Measurements from ENCODE around the gene TENM3.
A peak's percentile ranks its signal among the peaks of the same experiment; 100 is the strongest.

TENM3 gene

DNA sequence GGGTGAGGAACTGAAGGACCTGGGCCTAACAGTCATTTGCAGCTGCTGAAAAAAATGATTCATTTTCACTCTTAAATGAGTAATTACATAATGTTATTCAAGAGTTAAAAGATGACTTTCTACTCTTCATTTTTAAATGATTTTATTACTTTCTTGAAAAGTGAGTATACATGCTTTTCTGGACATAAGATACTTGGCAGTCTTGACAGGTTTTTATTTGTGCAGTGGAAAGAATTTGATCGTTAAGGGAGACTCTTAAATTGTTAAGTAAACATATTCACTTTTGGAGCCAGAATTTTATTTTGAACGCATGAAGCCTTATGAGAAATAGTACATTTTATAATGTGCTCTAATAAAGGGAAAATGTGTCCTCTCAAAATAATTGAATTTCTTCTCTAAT, 245.7 kb downstream of the TENM3 start:
- peaks cover 0 to 4% of the 10 kb centered on the region in 2 donors for H3K9me3 Mint-ChIP-seq
- no peak overlapping the region for H3K4me3 Mint-ChIP-seq
- DNase-seq (no peak), ATAC-seq (no peak)
- no peak overlapping the region for H3K27ac Mint-ChIP-seq
- H3K27me3 Mint-ChIP-seq: peaks cover 14% of the 10 kb centered on the region
- no peaks in the 10 kb centered on the region for H3K4me1 Mint-ChIP-seq

DNA sequence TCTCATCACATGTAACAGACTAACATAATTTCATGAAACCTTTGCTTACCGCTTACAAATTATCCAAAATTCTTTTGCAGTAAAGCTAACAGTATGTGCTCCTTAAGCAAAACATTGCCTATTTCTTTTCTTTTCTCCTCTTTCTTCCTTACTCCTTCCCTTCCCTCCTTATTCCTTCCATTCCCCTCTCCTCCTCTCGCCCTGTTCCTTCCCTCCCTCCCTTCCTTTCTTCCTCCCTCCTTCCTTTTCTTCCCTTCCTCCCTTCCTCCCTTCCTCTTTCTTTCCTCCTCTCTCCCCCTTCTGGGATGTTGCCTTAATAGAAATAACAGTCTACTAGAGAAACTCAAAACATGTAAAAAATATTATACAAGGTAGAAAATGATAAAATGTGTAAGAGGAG, 246.4 kb downstream of the TENM3 start:
- Mint-ChIP-seq H3K9me3 (peaks cover 0 to 4% of the 10 kb centered on the region in 2 donors), H3K4me3 (no peak overlapping the region), H3K27me3 (peaks cover 14% of the 10 kb centered on the region), H3K4me1 (no peaks in the 10 kb centered on the region), H3K27ac (no peak overlapping the region)
- ATAC-seq: no peak
- DNase-seq: no peak

DNA sequence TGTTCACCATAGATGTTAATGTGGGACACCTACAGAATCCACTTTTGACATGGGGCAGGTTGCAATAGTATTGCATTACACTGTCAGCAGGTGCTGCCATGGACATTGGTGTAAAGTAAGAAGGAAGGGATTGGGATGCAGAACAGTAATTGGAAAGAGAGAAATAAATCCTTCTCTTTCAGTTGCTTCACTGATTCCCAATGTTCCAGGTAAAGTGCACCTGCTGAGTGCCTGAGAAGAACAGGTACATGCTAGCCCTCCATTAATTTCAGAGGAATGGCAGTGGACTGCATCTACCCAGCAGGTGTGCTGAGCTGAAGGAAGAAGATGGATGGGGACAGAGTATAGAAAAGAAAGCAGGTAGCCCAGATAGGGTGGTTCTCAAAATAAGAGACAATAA, 248.5 kb downstream of the TENM3 start:
- peaks cover 0 to 3% of the 10 kb centered on the region in 2 donors for H3K9me3 Mint-ChIP-seq
- no peaks in the 10 kb centered on the region for H3K4me1 Mint-ChIP-seq
- ATAC-seq: no peak
- H3K27ac Mint-ChIP-seq: no peak overlapping the region
- H3K4me3 Mint-ChIP-seq: no peak overlapping the region
- H3K27me3 Mint-ChIP-seq: peaks cover 19% of the 10 kb centered on the region
- no peak for DNase-seq

DNA sequence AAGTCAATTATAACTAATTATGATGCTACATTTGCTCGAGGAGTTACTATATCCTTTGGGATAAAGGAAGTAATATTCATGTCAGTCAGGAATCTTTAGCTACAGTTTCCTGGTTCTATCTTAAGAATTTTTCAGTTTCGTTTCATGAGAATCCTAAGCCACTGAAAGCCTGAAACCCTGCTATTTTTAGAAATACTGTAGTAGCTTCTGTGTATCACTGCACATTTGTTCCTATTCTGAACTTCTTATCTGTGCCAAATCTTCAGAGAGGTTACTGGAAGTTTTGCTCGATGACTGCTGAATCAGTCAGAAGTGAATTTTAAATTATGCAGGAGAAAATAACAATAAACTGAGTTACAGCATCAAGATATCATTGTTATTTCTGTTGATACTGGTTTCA, 249.2 kb downstream of the TENM3 start:
- Mint-ChIP-seq H3K4me1 (no peaks in the 10 kb centered on the region), H3K27me3 (peaks cover 19% of the 10 kb centered on the region), H3K9me3 (no peaks in the 10 kb centered on the region), H3K4me3 (no peak overlapping the region), H3K27ac (no peak overlapping the region)
- DNase-seq (no peak), ATAC-seq (no peak)

- H3K4me1 Mint-ChIP-seq: no peaks in the 10 kb centered on the region
- H3K4me3 Mint-ChIP-seq: no peak overlapping the region
- peaks cover 10% of the 10 kb centered on the region for H3K27me3 Mint-ChIP-seq
- DNase-seq (no peak), ATAC-seq (no peak)
- H3K27ac Mint-ChIP-seq: no peak overlapping the region
- no peaks in the 10 kb centered on the region for H3K9me3 Mint-ChIP-seq
Observed at GRCh38 chr4:182493377-182493776, 250.2 kb downstream of the TENM3 start.

GRCh38 chr4:182494103-182494502, 250.9 kb downstream of the TENM3 start:
- Mint-ChIP-seq H3K4me3 (no peak overlapping the region), H3K27ac (no peak overlapping the region), H3K9me3 (no peaks in the 10 kb centered on the region), H3K27me3 (peaks cover 11% of the 10 kb centered on the region), H3K4me1 (no peaks in the 10 kb centered on the region)
- no peak for ATAC-seq
- DNase-seq: no peak

DNA sequence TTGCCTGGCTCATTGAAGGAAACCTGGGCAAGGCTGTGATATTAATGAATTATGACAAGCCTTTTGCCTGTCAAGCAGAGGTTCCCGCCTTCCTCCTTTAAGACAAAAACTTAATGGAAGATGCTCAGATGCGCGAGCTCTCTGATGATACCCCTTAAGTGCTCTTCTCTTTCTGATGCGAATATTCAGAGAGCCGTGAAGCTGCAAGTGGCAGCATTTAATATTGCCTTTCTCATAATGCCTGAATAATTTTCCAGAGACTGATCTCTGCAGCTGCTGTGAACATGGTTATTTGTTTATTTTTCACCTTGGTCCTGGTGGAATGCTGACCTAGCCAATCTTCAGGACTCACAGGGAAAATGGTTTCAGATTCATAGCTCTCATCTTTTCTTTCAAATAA, 251.8 kb downstream of the TENM3 start:
- Mint-ChIP-seq H3K9me3 (no peaks in the 10 kb centered on the region), H3K4me3 (no peak overlapping the region), H3K4me1 (no peaks in the 10 kb centered on the region), H3K27ac (no peak overlapping the region), H3K27me3 (peaks cover 16% of the 10 kb centered on the region)
- ATAC-seq (no peak), DNase-seq (no peak)

GRCh38 chr4:182495645-182496385, 252.6 kb downstream of the TENM3 start:
- no peak for ATAC-seq
- no peak for DNase-seq
- no peak overlapping the region for H3K4me3 Mint-ChIP-seq
- peaks cover 20% of the 10 kb centered on the region for H3K27me3 Mint-ChIP-seq
- no peak overlapping the region for H3K27ac Mint-ChIP-seq
- H3K9me3 Mint-ChIP-seq: no peaks in the 10 kb centered on the region
- no peaks in the 10 kb centered on the region for H3K4me1 Mint-ChIP-seq

DNA sequence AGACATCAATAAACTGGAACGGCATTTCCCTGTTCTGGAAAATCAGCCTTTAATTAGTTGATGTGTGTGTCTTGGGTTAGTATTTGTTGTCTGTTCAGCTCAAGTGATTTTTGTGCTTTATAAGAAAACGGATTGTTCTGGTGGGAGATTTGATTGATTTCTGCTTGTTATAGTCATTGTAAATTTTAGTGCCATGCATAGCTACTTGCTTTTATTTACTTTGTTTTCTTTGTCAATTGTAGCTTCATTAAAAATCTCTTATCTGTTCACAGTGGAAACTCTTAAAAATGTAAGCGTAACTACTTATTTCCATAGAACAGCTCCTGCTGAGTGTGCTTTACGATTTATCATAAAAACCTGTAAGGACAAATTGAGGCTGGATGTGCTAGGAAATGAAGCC, 253.2 kb downstream of the TENM3 start:
- Mint-ChIP-seq H3K27ac (no peak overlapping the region), H3K27me3 (peaks cover 20% of the 10 kb centered on the region), H3K9me3 (no peaks in the 10 kb centered on the region), H3K4me3 (no peak overlapping the region), H3K4me1 (no peaks in the 10 kb centered on the region)
- no peak for DNase-seq
- ATAC-seq: no peak

DNA sequence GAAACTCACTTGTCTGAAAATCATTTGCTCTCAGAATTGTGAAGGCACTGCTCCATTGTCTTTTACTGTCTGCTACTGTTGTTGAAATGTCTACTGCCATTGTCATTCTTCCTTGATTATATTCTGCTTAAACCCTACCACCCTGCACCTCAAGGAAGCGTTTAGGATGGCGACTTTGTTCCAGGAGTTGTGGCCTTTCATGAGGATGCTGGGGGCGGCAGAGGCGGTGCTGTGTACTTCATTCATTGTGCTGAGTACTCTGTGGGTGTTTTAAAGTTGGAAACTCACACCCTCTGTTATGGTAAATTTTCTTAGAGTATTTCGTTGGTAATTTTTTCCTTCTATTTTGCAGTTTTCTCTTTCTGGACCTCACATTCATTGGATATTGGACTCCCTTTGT, 258.9 kb downstream of the TENM3 start:
- no peaks in the 10 kb centered on the region for H3K9me3 Mint-ChIP-seq
- DNase-seq (no peak), ATAC-seq (no peak)
- H3K27me3 Mint-ChIP-seq: peaks cover 37% of the 10 kb centered on the region
- H3K4me3 Mint-ChIP-seq: no peak overlapping the region
- no peaks in the 10 kb centered on the region for H3K4me1 Mint-ChIP-seq
- H3K27ac Mint-ChIP-seq: no peak overlapping the region

DNA sequence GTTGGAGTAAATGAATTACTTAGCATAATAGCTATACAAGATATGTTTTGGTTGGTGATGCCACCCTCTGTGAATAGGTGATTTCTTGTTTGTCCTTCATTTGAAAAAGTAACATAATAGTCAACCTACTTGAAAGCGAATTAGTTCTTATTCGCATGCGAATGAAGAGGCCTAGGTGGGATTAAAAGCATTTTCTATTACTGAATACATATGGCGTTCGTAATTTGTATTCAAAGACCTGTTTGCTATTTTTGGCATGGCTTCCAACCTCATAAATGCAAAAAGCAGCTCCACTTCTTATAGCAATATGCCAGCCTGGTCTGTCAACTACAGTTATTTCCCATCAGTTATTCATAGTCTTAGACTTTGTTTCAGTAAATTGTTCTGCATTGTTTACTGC, 261.3 kb downstream of the TENM3 start:
- ATAC-seq (no peak), DNase-seq (no peak)
- H3K9me3 Mint-ChIP-seq: no peaks in the 10 kb centered on the region
- no peak overlapping the region for H3K27ac Mint-ChIP-seq
- H3K4me1 Mint-ChIP-seq: no peaks in the 10 kb centered on the region
- peaks cover 29% of the 10 kb centered on the region for H3K27me3 Mint-ChIP-seq
- no peak overlapping the region for H3K4me3 Mint-ChIP-seq

- H3K4me1 Mint-ChIP-seq: no peaks in the 10 kb centered on the region
- DNase-seq (no peak), ATAC-seq (no peak)
- peaks cover 13% of the 10 kb centered on the region for H3K27me3 Mint-ChIP-seq
- H3K27ac Mint-ChIP-seq: no peak overlapping the region
- no peak overlapping the region for H3K4me3 Mint-ChIP-seq
- H3K9me3 Mint-ChIP-seq: no peaks in the 10 kb centered on the region
Observed at GRCh38 chr4:182507805-182508204, 264.6 kb downstream of the TENM3 start.

DNA sequence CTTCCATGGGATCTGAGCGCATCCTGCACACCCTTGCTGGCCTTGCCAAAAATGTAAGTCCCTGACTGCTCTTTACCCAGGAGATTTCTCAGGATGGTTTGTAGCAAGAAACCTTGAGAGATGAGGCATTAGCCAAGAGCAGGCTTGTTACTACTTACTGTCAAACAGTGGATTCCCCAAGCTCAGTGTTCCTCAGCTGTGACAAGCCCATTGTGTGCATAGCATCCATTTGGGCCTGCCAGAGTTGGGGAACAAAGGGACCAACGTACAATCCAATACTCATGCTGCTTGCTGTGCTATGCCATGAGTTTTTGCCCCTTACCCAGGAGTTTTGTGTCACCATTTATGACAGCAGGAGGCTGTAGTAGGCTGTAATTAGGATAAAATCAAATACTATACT, 267.6 kb downstream of the TENM3 start:
- no peaks in the 10 kb centered on the region for H3K9me3 Mint-ChIP-seq
- DNase-seq: no peak
- H3K4me1 Mint-ChIP-seq: no peaks in the 10 kb centered on the region
- no peaks in the 10 kb centered on the region for H3K27me3 Mint-ChIP-seq
- no peak for ATAC-seq
- H3K4me3 Mint-ChIP-seq: no peak overlapping the region
- no peak overlapping the region for H3K27ac Mint-ChIP-seq

- Mint-ChIP-seq H3K27ac (no peak overlapping the region), H3K4me1 (no peaks in the 10 kb centered on the region), H3K27me3 (no peaks in the 10 kb centered on the region), H3K9me3 (no peaks in the 10 kb centered on the region), H3K4me3 (no peak overlapping the region)
- DNase-seq (no peak), ATAC-seq (peak; percentile 54)
Observed at GRCh38 chr4:182513587-182514291, 270.5 kb downstream of the TENM3 start.

DNA sequence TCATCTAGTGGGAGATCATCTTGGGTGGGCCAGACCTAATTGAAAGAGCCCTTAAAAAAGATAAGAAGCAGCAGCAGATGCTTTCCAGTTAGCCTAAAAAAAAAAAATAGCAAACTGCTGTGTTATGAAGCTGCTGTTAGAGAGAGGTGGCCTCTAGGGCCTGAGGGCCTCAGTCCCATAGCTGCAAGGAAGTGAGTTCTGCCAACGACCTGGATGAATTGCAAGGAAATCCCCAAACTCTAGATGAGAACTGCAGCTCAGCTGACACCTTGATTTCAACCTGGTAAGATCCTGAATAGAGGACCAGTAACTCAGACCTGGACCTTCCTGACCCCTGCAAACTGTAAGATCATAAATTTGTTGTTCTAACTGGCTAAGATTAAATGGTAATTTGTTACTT, 275.2 kb downstream of the TENM3 start:
- DNase-seq (no peak), ATAC-seq (no peak)
- H3K4me3 Mint-ChIP-seq: no peak overlapping the region
- H3K9me3 Mint-ChIP-seq: no peaks in the 10 kb centered on the region
- no peaks in the 10 kb centered on the region for H3K4me1 Mint-ChIP-seq
- H3K27ac Mint-ChIP-seq: no peak overlapping the region
- peaks cover 7% of the 10 kb centered on the region for H3K27me3 Mint-ChIP-seq

- Mint-ChIP-seq H3K27me3 (peaks cover 7% of the 10 kb centered on the region), H3K27ac (no peak overlapping the region), H3K4me1 (no peaks in the 10 kb centered on the region), H3K9me3 (no peaks in the 10 kb centered on the region), H3K4me3 (no peak overlapping the region)
- DNase-seq (no peak), ATAC-seq (no peak)
Observed at GRCh38 chr4:182519528-182519927, 276.3 kb downstream of the TENM3 start.

GRCh38 chr4:182521011-182521410, 277.8 kb downstream of the TENM3 start:
- H3K27ac Mint-ChIP-seq: peak overlapping the region in 1 of 2 donors; percentile 28
- no peak overlapping the region for H3K4me3 Mint-ChIP-seq
- no peaks in the 10 kb centered on the region for H3K4me1 Mint-ChIP-seq
- ATAC-seq (no peak), DNase-seq (no peak)
- no peaks in the 10 kb centered on the region for H3K9me3 Mint-ChIP-seq
- peaks cover 8% of the 10 kb centered on the region for H3K27me3 Mint-ChIP-seq

All from stimulated activated naive CD8-positive, alpha-beta T cell treated with anti-CD3 and anti-CD28 coated beads, Interleukin-15, amount 100 ng/mL, for 72 hours (primary cell).